WTC11 (cell line): ENCODE measurements around the gene MAPK12.

Source experiments
- AFF4 ChIP-seq: sonication (generic); formaldehyde crosslinking; IDR thresholded peaks from 2 replicates; pipeline ENCODE4 v1.8.1; 2023; ENCODE audit warnings: mild to moderate bottlenecking, missing genetic modification reagents, borderline replicate concordance
- ATF2 ChIP-seq: sonication (generic); formaldehyde crosslinking; IDR thresholded peaks from 2 replicates; pipeline ENCODE4 v1.8.1; 2022; ENCODE audit warnings: low read depth, missing genetic modification reagents, borderline replicate concordance
- CBFB ChIP-seq: sonication (generic); formaldehyde crosslinking; IDR thresholded peaks from 2 replicates; pipeline ENCODE4 v1.8.1; 2022; ENCODE audit warnings: mild to moderate bottlenecking, low read depth, missing genetic modification reagents
- CDX4 ChIP-seq: fragments of 250-450 bp; sonication (Bioruptor Pico); IDR thresholded peaks from 2 replicates; pipeline ENCODE4 v1.9.0; 2021; ENCODE audit warnings: moderate library complexity, mild to moderate bottlenecking, inconsistent platforms, borderline replicate concordance
- CTCF ChIP-seq: fragments of 200-600 bp; IDR thresholded peaks from 2 replicates; pipeline ENCODE4 v1.8.0; 2022; ENCODE audit warnings: antibody characterized with exemption
- ETV6 ChIP-seq: sonication (generic); formaldehyde crosslinking; IDR thresholded peaks from 2 replicates; pipeline ENCODE4 v1.8.1; 2022; ENCODE audit warnings: mild to moderate bottlenecking, missing genetic modification reagents
- FOXP4 ChIP-seq: sonication (generic); formaldehyde crosslinking; IDR thresholded peaks from 2 replicates; pipeline ENCODE4 v1.8.0; 2022; ENCODE audit warnings: mild to moderate bottlenecking, missing genetic modification reagents
- GABPB1 ChIP-seq: sonication (generic); formaldehyde crosslinking; IDR thresholded peaks from 2 replicates; pipeline ENCODE4 v1.8.1; 2023; ENCODE audit warnings: mild to moderate bottlenecking, missing genetic modification reagents
- IRF2 ChIP-seq: sonication (generic); formaldehyde crosslinking; IDR thresholded peaks from 2 replicates; pipeline ENCODE4 v1.8.0; 2022; ENCODE audit warnings: low read depth, missing genetic modification reagents, borderline replicate concordance
- KAT7 ChIP-seq: sonication (generic); formaldehyde crosslinking; IDR thresholded peaks from 2 replicates; pipeline ENCODE4 v1.8.1; 2023; ENCODE audit warnings: missing genetic modification reagents, mild to moderate bottlenecking, borderline replicate concordance
- MAX ChIP-seq: sonication (generic); formaldehyde crosslinking; IDR thresholded peaks from 2 replicates; pipeline ENCODE4 v1.8.0; 2022; ENCODE audit warnings: mild to moderate bottlenecking, missing genetic modification reagents
- SMAD3 ChIP-seq: sonication (generic); formaldehyde crosslinking; IDR thresholded peaks from 2 replicates; pipeline ENCODE4 v1.8.0; 2022; ENCODE audit warnings: missing genetic modification reagents, mild to moderate bottlenecking, borderline replicate concordance
- ZBTB43 ChIP-seq: sonication (generic); formaldehyde crosslinking; IDR thresholded peaks from 2 replicates; pipeline ENCODE4 v1.8.1; 2023; ENCODE audit warnings: mild to moderate bottlenecking, missing genetic modification reagents

- TF ChIP-seq SMAD3 (no peak), CTCF (no peak), FOXP4 (no peak), ETV6 (no peak), KAT7 (CRISPR knock-in tag) (no peak), CBFB (no peak), MAX (CRISPR knock-in tag) (no peak), ZBTB43 (CRISPR knock-in tag) (no peak), ATF2 (CRISPR knock-in tag) (no peak), AFF4 (CRISPR knock-in tag) (no peak), CDX4 (CRISPR knock-in tag) (no peak), IRF2 (no peak), GABPB1 (no peak)
These were observed 53.0 kb downstream of the MAPK12 start for GRCh38 chr22:50208430-50208938.
